Measurements from ENCODE around the gene ZDHHC17. TPM values are rescaled to one million over a fixed set of nuclear protein-coding genes. Genes with fewer than 3 reads are reported as not detected.
A peak's percentile ranks its signal among the peaks of the same experiment; 100 is the strongest.

ZDHHC17 gene, protein sequence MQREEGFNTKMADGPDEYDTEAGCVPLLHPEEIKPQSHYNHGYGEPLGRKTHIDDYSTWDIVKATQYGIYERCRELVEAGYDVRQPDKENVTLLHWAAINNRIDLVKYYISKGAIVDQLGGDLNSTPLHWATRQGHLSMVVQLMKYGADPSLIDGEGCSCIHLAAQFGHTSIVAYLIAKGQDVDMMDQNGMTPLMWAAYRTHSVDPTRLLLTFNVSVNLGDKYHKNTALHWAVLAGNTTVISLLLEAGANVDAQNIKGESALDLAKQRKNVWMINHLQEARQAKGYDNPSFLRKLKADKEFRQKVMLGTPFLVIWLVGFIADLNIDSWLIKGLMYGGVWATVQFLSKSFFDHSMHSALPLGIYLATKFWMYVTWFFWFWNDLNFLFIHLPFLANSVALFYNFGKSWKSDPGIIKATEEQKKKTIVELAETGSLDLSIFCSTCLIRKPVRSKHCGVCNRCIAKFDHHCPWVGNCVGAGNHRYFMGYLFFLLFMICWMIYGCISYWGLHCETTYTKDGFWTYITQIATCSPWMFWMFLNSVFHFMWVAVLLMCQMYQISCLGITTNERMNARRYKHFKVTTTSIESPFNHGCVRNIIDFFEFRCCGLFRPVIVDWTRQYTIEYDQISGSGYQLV
- total RNA-seq (2022): 28.6 and 31.4 TPM in 2 replicates
- Bru-seq, nascent RNA: percentile 86 among the genes with signal in this experiment
- BruChase-seq, experiment 1, labeled RNA remaining after a 6-hour chase: percentile 73 among the genes with signal in this experiment
- percentile 78 among the genes with signal in this experiment for BruChase-seq, experiment 2, labeled RNA remaining after a 2-hour chase
- long read RNA-seq, partial matches to known transcripts: 2 of 9 reads
- long read RNA-seq, other reads (novel, unspliced or antisense): 7 of 9 reads

DNA sequence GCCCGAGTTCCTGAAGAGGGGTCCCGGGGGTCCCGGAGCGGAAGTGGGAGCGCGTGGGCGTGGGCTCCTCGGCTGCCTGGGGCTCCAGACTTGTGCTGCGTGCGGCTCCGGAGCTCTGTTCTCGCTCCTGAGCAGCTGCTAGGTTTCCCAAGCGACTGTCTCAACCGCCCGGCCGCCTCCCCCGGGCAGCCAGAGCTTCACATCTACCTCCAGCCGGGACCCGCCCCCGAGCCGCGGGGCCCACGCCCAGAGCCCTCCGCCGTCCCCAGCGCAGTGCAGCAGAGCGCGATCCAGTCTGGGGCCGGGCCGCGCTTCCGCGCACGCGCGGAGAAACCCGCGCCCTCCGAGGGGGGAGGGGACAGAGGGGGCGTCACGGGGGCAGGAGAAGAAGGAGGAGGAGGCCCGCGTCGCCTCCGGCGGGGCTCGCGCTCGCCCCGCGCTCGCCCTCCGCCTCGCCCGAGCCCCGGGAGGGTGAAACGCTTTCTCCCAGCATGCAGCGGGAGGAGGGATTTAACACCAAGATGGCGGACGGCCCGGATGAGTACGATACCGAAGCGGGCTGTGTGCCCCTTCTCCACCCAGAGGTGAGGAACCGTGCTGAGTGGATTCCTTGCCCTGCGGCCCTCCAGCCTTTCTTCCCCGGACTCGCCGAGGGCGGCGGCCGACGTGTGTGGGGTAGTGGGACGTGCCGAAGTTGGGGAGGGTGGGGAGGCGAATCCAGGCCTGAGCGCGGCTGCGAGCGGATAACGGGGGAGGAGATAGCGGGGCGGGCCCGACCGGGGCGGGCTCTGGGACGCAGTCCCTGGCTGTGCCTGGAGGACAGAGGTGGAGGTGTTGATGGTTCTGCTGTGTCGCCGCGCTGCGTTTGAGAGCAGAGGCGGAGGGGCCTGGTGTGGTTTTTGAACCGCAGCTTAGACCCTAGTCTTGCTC is at the start of gene ZDHHC17:
ZDHHC17 (plus strand) TSS at position 370 of the 930 bp plus-strand sequence; CDS start at position 492, 122 bp downstream.
- CTCF ChIA-PET: interaction anchor here (0.6 to 1.1 kb wide), 2 partner anchors 142 to 1495 kb away, joined by 3 to 4 read pairs; no protein-coding TSS in a partner anchor

DNA sequence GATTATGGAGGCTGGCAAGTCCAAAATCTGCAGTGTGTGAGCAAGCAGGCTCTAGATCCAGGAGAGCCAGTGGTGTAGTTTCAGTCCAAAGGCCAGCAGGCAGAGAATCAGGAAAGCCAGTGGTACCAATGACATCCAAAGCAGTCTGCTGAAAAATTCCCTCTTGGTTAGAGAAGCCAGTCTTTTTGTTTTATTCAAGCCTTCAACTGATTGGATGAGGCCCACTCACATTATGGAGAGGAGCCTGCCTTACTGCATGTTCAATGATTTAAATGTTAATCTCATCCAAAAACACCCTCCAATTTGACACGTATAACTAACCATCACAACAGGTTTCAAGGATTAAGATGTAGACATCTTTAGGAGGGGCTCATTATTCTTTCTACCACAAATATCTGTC is 49.5 kb upstream of the ZDHHC17 start:
- CTCF ChIA-PET: no interaction called here
- no peak overlapping the region for H3K27ac Mint-ChIP-seq (ENCODE audit: unreplicated experiment)
- H3K4me3 Mint-ChIP-seq (ENCODE audit: low read depth, unreplicated experiment): no peak overlapping the region
- no peaks in the 10 kb centered on the region for H3K27me3 Mint-ChIP-seq (ENCODE audit: unreplicated experiment)
- DNase-seq: no peak
- no peaks in the 10 kb centered on the region for H3K9me3 Mint-ChIP-seq (ENCODE audit: low read depth, unreplicated experiment)
- no TSS peak for BruUV-seq (replicated peaks)
- no peaks in the 10 kb centered on the region for H3K36me3 Mint-ChIP-seq (ENCODE audit: insufficient read depth, unreplicated experiment)
- H3K4me1 Mint-ChIP-seq (ENCODE audit: low read depth, unreplicated experiment): no peaks in the 10 kb centered on the region
- TF ChIP-seq, protein P1, sequence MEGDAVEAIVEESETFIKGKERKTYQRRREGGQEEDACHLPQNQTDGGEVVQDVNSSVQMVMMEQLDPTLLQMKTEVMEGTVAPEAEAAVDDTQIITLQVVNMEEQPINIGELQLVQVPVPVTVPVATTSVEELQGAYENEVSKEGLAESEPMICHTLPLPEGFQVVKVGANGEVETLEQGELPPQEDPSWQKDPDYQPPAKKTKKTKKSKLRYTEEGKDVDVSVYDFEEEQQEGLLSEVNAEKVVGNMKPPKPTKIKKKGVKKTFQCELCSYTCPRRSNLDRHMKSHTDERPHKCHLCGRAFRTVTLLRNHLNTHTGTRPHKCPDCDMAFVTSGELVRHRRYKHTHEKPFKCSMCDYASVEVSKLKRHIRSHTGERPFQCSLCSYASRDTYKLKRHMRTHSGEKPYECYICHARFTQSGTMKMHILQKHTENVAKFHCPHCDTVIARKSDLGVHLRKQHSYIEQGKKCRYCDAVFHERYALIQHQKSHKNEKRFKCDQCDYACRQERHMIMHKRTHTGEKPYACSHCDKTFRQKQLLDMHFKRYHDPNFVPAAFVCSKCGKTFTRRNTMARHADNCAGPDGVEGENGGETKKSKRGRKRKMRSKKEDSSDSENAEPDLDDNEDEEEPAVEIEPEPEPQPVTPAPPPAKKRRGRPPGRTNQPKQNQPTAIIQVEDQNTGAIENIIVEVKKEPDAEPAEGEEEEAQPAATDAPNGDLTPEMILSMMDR (IDR thresholded peaks at IDR 0.05; ENCODE audit: unreplicated experiment): no peak
- intact Hi-C loops (cut with micrococcal nuclease; ENCODE audit: unreplicated experiment): no loop called here

More for the DNA sequence above, at the start of gene ZDHHC17:
- Mint-ChIP-seq H3K4me3 (ENCODE audit: low read depth, unreplicated experiment) (peak within 1 kb of the TSS; percentile 96), H3K27ac (ENCODE audit: unreplicated experiment) (peak within 1 kb of the TSS; percentile 88), H3K4me1 (ENCODE audit: low read depth, unreplicated experiment) (peaks cover 11% of the 10 kb centered on the region), H3K27me3 (ENCODE audit: unreplicated experiment) (no peaks in the 10 kb centered on the region), H3K36me3 (ENCODE audit: insufficient read depth, unreplicated experiment) (peaks cover 32% of the 10 kb centered on the region), H3K9me3 (ENCODE audit: low read depth, unreplicated experiment) (no peaks in the 10 kb centered on the region)
- TF ChIP-seq, protein P1 (IDR thresholded peaks at IDR 0.05; ENCODE audit: unreplicated experiment): no peak
- intact Hi-C loops (cut with micrococcal nuclease; ENCODE audit: unreplicated experiment): no loop called here
- peak; percentile 96 for DNase-seq
- no TSS peak for BruUV-seq (replicated peaks)

DNA sequence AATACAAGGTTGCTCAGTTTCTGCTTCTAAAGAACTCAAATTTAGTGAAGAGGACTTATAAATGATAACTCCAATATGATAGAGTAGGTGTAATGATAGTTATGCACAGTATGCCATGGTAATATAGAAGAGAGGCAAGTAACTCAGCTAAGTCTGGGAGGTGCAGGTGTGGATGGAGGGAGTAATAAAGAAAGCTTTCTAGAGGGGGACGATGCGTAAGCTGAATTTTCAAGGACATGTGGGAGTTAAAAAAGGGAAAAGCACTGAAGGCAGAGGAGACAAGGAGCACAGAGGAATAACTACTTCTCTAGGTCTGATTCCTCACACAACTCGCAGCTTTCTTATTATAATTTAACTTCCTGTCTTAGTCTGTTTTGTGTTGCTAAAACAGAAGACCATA is 49.1 kb upstream of the ZDHHC17 start:
- BruUV-seq (replicated peaks): no TSS peak
- no peaks in the 10 kb centered on the region for H3K27me3 Mint-ChIP-seq (ENCODE audit: unreplicated experiment)
- CTCF ChIA-PET: interaction anchor here (1.2 kb wide), 1 partner anchor 14 kb away, joined by 3 read pairs; no protein-coding TSS in a partner anchor

More for the DNA sequence above, 49.1 kb upstream of the ZDHHC17 start:
- H3K4me3 Mint-ChIP-seq (ENCODE audit: low read depth, unreplicated experiment): no peak overlapping the region
- intact Hi-C loops (cut with micrococcal nuclease; ENCODE audit: unreplicated experiment): no loop called here
- no peaks in the 10 kb centered on the region for H3K36me3 Mint-ChIP-seq (ENCODE audit: insufficient read depth, unreplicated experiment)
- no peak for DNase-seq
- TF ChIP-seq, protein P1 (IDR thresholded peaks at IDR 0.05; ENCODE audit: unreplicated experiment): no peak
- H3K4me1 Mint-ChIP-seq (ENCODE audit: low read depth, unreplicated experiment): no peaks in the 10 kb centered on the region
- H3K27ac Mint-ChIP-seq (ENCODE audit: unreplicated experiment): no peak overlapping the region
- H3K9me3 Mint-ChIP-seq (ENCODE audit: low read depth, unreplicated experiment): no peaks in the 10 kb centered on the region

Data from Calu3 (cell line).